ENCODE results near the gene TRDMT1.

Gene TRDMT1

GRCh38 chr10:17169803-17170202, 31.7 kb downstream of the TRDMT1 start:
- no peak for DNase-seq

GRCh38 chr10:17166699-17167098, 34.8 kb downstream of the TRDMT1 start:
- no peak for DNase-seq

- no peak for DNase-seq
These were observed 38.6 kb downstream of the TRDMT1 start for GRCh38 chr10:17162828-17163227.

GRCh38 chr10:17161775-17162174, 39.7 kb downstream of the TRDMT1 start:
- DNase-seq: no peak

GRCh38 chr10:17157024-17157423, 44.4 kb downstream of the TRDMT1 start:
- no peak for DNase-seq

GRCh38 chr10:17155826-17156225, 45.6 kb downstream of the TRDMT1 start:
- no peak for DNase-seq

- no peak for DNase-seq
These were observed 47.4 kb downstream of the TRDMT1 start for GRCh38 chr10:17154116-17154515.

- no peak for DNase-seq
These were observed 48.2 kb downstream of the TRDMT1 start for GRCh38 chr10:17153321-17153720.

- DNase-seq: no peak
These were observed 49.8 kb downstream of the TRDMT1 start for GRCh38 chr10:17151716-17152115.

GRCh38 chr10:17147884-17148489, 53.5 kb downstream of the TRDMT1 start:
- no peak for DNase-seq

GRCh38 chr10:17146892-17147291, 54.6 kb downstream of the TRDMT1 start:
- no peak for DNase-seq

GRCh38 chr10:17145239-17145638, 56.2 kb downstream of the TRDMT1 start:
- no peak for DNase-seq

GRCh38 chr10:17144757-17145156, 56.7 kb downstream of the TRDMT1 start:
- no peak for DNase-seq

- no peak for DNase-seq
These were observed 57.4 kb downstream of the TRDMT1 start for GRCh38 chr10:17144032-17144431.

- DNase-seq: no peak
These were observed 58.3 kb downstream of the TRDMT1 start for GRCh38 chr10:17143055-17143690.

GRCh38 chr10:17141504-17142229, 59.8 kb downstream of the TRDMT1 start:
- no peak for DNase-seq

GRCh38 chr10:17140386-17140761, 61.1 kb downstream of the TRDMT1 start:
- DNase-seq: no peak

- DNase-seq: no peak
These were observed 62.9 kb downstream of the TRDMT1 start for GRCh38 chr10:17138460-17139042.

GRCh38 chr10:17134737-17135260, 66.7 kb downstream of the TRDMT1 start:
- DNase-seq: no peak

GRCh38 chr10:17134282-17134681, 67.2 kb downstream of the TRDMT1 start:
- DNase-seq: no peak

- no peak for DNase-seq
These were observed 71.7 kb downstream of the TRDMT1 start, which contains the start of gene CUBN for GRCh38 chr10:17129741-17130140. Gene CUBN, minus strand, starts transcription at chr10:17129811. Its CDS starts 46 bp downstream, at chr10:17129765.

- DNase-seq: no peak
These were observed 73.2 kb downstream of the TRDMT1 start for GRCh38 chr10:17128261-17128660.

- no peak for DNase-seq
These were observed 75.1 kb downstream of the TRDMT1 start for GRCh38 chr10:17126327-17126726.
